H1 (cell line): ENCODE measurements around the gene L3MBTL2. TPM values are rescaled to one million over a fixed set of nuclear protein-coding genes. Genes with fewer than 3 reads are reported as not detected.

Source experiments
- ATF2 ChIP-seq: IDR thresholded peaks from 2 replicates; pipeline ENCODE4 v1.6.1; 2012; ENCODE audit warnings: low read length, inconsistent platforms
- CHD7 ChIP-seq: fragments of 300-600 bp; sonication (generic); IDR thresholded peaks from 2 replicates; pipeline ENCODE4 v1.7.1; 2012; ENCODE audit warnings: low read length, moderate library complexity, mild to moderate bottlenecking, inconsistent platforms; ENCODE audit not compliant: insufficient replicate concordance
- CREB1 ChIP-seq: IDR thresholded peaks from 2 replicates; pipeline ENCODE4 v1.6.1; 2012; ENCODE audit warnings: inconsistent platforms
- FOSL1 ChIP-seq: IDR thresholded peaks from 2 replicates; pipeline ENCODE4 v1.6.1; 2011; ENCODE audit warnings: mild to moderate bottlenecking, low read depth, low read length, moderate library complexity; ENCODE audit not compliant: insufficient read depth
- KDM1A ChIP-seq: fragments of 200-600, 300-600 bp; sonication (generic); IDR thresholded peaks from 2 replicates; pipeline ENCODE4 v1.7.1; 2016; ENCODE audit warnings: mild to moderate bottlenecking, low read length, borderline replicate concordance
- MAX ChIP-seq: IDR thresholded peaks from 2 replicates; pipeline ENCODE4 v1.6.1; 2012; ENCODE audit warnings: inconsistent platforms
- SIRT6 ChIP-seq: IDR thresholded peaks from one replicate; pipeline ENCODE4 v1.7.1; 2012; ENCODE audit warnings: low read length, inconsistent platforms
- TAF1 ChIP-seq: IDR thresholded peaks from 2 replicates; pipeline ENCODE4 v1.6.1; 2011; ENCODE audit warnings: mild to moderate bottlenecking, low read depth, low read length
- TAF7 ChIP-seq: optimal IDR thresholded peaks from 2 replicates; pipeline ENCODE3; 2011; ENCODE audit warnings: low read depth, mild to moderate bottlenecking, inconsistent platforms, low read length, moderate library complexity, borderline replicate concordance
- polyA plus RNA-seq, 7 experiments: library from polyadenylated mRNA; depleted of rRNA in 3 of 7; stranded (reverse) in 5 of 7; unstranded in 2 of 7; fragments of >200 nt in 5 of 7; fragments of 200-250 nt in 2 of 7; gene quantifications; 1 replicate in 5 of 7; 2 replicates in 1 of 7; 4 replicates in 1 of 7; pipeline versions ENCODE4 v1.2.1 to v1.2.3, GENCODE V29; 2011 to 2013; ENCODE audit warnings: missing spikeins in 2 of 7, mixed read lengths in 2 of 7
- total RNA-seq: library from RNA; stranded (reverse); fragmentation: NEBNext Ultra II Directional; extraction: Animal tissue kit (Norgen Biotek cat#: 25700); gene quantifications from 2 replicates; pipeline ENCODE4 v1.2.1, GENCODE V29; 2021

L3MBTL2 gene
- total and polyA plus RNA-seq, 2 of the 8 experiments (the other 6 are each of a cell fraction or from before 2014, with no cell fraction given) = 23.9 to 24.9 TPM

- TF ChIP-seq CHD7 = no peak
- TF ChIP-seq SIRT6 = no peak
- no peak for TF ChIP-seq MAX
- no peak for TF ChIP-seq TAF1
- TF ChIP-seq TAF7 = no peak
- TF ChIP-seq CREB1 = no peak
- TF ChIP-seq FOSL1 = no peak
- no peak for TF ChIP-seq KDM1A
- no peak for TF ChIP-seq ATF2
Observed at GRCh38 chr22:41262250-41262765, 57.2 kb downstream of the L3MBTL2 start (continued).
